CD8-positive, alpha-beta memory T cell (primary cell): Measurements from ENCODE around the gene BABAM1. TPM values are rescaled to one million over a fixed set of nuclear protein-coding genes. Genes with fewer than 3 reads are reported as not detected.

Source experiments
- CTCF ChIA-PET: fragments of 350-600 bp; sonication (Branson Sonifier 250); formaldehyde crosslinking; loops from one replicate; lab custom pipeline; 2021; ENCODE audit warnings: antibody characterized with exemption; lab: Charles Lee
- POLR2A ChIA-PET: fragments of 350-600 bp; sonication (Branson Sonifier 250); formaldehyde crosslinking; loops from one replicate; lab custom pipeline; 2021; ENCODE audit warnings: antibody characterized with exemption; lab: Charles Lee
- DNase-seq, 5 donors: peaks; one replicate each; pipeline versions ENCODE4 v3.0.0 to v3.0.0-alpha.2; 2020 to 2022; ENCODE audit warnings: mixed read lengths in 1 of 5
- H3K27ac ChIP-seq: one replicate; pipeline ENCODE4 v1.7.0; 2013; ENCODE audit warnings: low read depth, mild to moderate bottlenecking, low read length, moderate library complexity
- H3K27me3 ChIP-seq: 2 replicates; pipeline ENCODE4 v1.7.0; 2013; ENCODE audit warnings: low read length, mild to moderate bottlenecking; ENCODE audit not compliant: insufficient read depth, poor library complexity, severe bottlenecking
- H3K36me3 ChIP-seq: 2 replicates; pipeline ENCODE4 v1.7.0; 2013; ENCODE audit warnings: mild to moderate bottlenecking, low read length, moderate library complexity; ENCODE audit not compliant: insufficient read depth
- H3K4me1 ChIP-seq: 2 replicates; pipeline ENCODE4 v1.7.0; 2013; ENCODE audit warnings: mild to moderate bottlenecking, low read length, moderate library complexity; ENCODE audit not compliant: insufficient read depth
- H3K4me3 ChIP-seq: 2 replicates; pipeline ENCODE4 v1.7.0; 2013; ENCODE audit warnings: mild to moderate bottlenecking, low read length
- H3K9me3 ChIP-seq: 2 replicates; pipeline ENCODE4 v1.7.0; 2013; ENCODE audit warnings: mild to moderate bottlenecking, low read length
- H3K27ac Mint-ChIP-seq, 8 donors: one replicate each; pipeline ENCODE4 v1.8.0; 2020 to 2021; ENCODE audit warnings: mixed read lengths in 8 of 8, mild to moderate bottlenecking in 6 of 8, inconsistent platforms in 3 of 8, moderate library complexity in 3 of 8
- H3K27me3 Mint-ChIP-seq, 2 donors: one replicate each; pipeline ENCODE4 v1.8.0; 2020 to 2021; ENCODE audit warnings: mixed read lengths in 2 of 2, mild to moderate bottlenecking in 1 of 2, moderate library complexity in 1 of 2
- H3K36me3 Mint-ChIP-seq, 3 donors: one replicate each; pipeline ENCODE4 v1.8.0; 2020 to 2021; ENCODE audit warnings: mixed read lengths in 3 of 3, inconsistent platforms in 1 of 3, mild to moderate bottlenecking in 1 of 3
- H3K4me1 Mint-ChIP-seq, 3 donors: one replicate each; pipeline ENCODE4 v1.8.0; 2020 to 2021; ENCODE audit warnings: mixed read lengths in 3 of 3, inconsistent platforms in 1 of 3, mild to moderate bottlenecking in 1 of 3
- H3K4me3 Mint-ChIP-seq, 7 donors: one replicate each; pipeline ENCODE4 v1.8.0; 2020 to 2021; ENCODE audit warnings: mixed read lengths in 7 of 7, mild to moderate bottlenecking in 6 of 7, moderate library complexity in 4 of 7, inconsistent platforms in 2 of 7
- H3K9me3 Mint-ChIP-seq, 5 donors: one replicate each; pipeline ENCODE4 v1.8.0; 2020 to 2022; ENCODE audit warnings: mixed read lengths in 5 of 5, mild to moderate bottlenecking in 3 of 5, moderate library complexity in 2 of 5, inconsistent platforms in 1 of 5
- polyA plus RNA-seq: library from polyadenylated mRNA; unstranded; fragments of 300-500 nt; fragmentation: Illumina TruSeq; gene quantifications from one replicate; pipeline ENCODE4 v1.2.3, GENCODE V29; 2021
- total RNA-seq, 2 experiments: library from RNA; stranded (reverse); gene quantifications; one replicate each; pipeline ENCODE4 v1.2.3, GENCODE V29; 2021

Gene BABAM1
- total and polyA plus RNA-seq, 3 experiments from 2014 or later = 114 to 132 (median 124) TPM

GRCh38 chr19:17327654-17328516 is 60.6 kb downstream of the BABAM1 start:
- Histone ChIP-seq H3K27me3 (no peaks in the 10 kb centered on the region), H3K27ac (peak overlapping the region; percentile 65), H3K4me1 (peaks cover 9% of the 10 kb centered on the region), H3K9me3 (no peaks in the 10 kb centered on the region), H3K36me3 (no peaks in the 10 kb centered on the region), H3K4me3 (peak overlapping the region; percentile 61)
- POLR2A ChIA-PET = interaction anchor here (0.6 to 0.9 kb wide), 2 partner anchors 10 to 19 kb away, joined by 5 to 8 read pairs; partner anchors contain the start of gene DDA1
- Mint-ChIP-seq H3K27ac (peak overlapping the region in 6 of 8 donors; percentile 35 to 86 (median 70)), H3K27me3 (no peaks in the 10 kb centered on the region), H3K4me1 (peaks cover 4 to 23% (median 9%) of the 10 kb centered on the region in 3 donors), H3K36me3 (peaks cover 0 to 3% (median 1%) of the 10 kb centered on the region in 3 donors), H3K4me3 (peak overlapping the region; percentile 65 to 84 (median 77)), H3K9me3 (no peaks in the 10 kb centered on the region)
- DNase-seq = peak; percentile 48 to 73 (median 56)
- CTCF ChIA-PET = interaction anchor here (0.6 to 2.1 kb wide), 4 partner anchors 11 to 23 kb away, joined by 3 to 6 read pairs (median 4); partner anchors contain the start of genes DDA1 and MRPL34

Other genes with a start within 250 kb of the BABAM1 start
- gene CPAMD8, start 240.6 kb upstream of the BABAM1 start, total RNA-seq = under 1 TPM; 0.07 to 0.18 TPM
- gene CPAMD8, start 240.6 kb upstream of the BABAM1 start, polyA plus RNA-seq = 0.74 TPM
- 10 to 100 TPM; 33.4 to 36.4 TPM for gene HAUS8, start 192.0 kb upstream of the BABAM1 start, total RNA-seq
- 9.7 TPM for gene HAUS8, start 192.0 kb upstream of the BABAM1 start, polyA plus RNA-seq
- 100 to 1,000 TPM; 104 to 108 TPM for gene MYO9B, start 191.7 kb upstream of the BABAM1 start, total RNA-seq
- 24.9 TPM for gene MYO9B, start 191.7 kb upstream of the BABAM1 start, polyA plus RNA-seq
- 10 to 100 TPM; 31.9 to 35.4 TPM for gene USE1, start 52.1 kb upstream of the BABAM1 start, total RNA-seq
- gene USE1, start 52.1 kb upstream of the BABAM1 start, polyA plus RNA-seq = 33.6 TPM
- 10 to 100 TPM; 15.0 to 16.8 TPM for gene OCEL1, start 41.2 kb upstream of the BABAM1 start, total RNA-seq
- 35.5 TPM for gene OCEL1, start 41.2 kb upstream of the BABAM1 start, polyA plus RNA-seq
- 1 to 10 TPM; 7.4 to 7.8 TPM for gene NR2F6, start 21.5 kb upstream of the BABAM1 start, total RNA-seq
- gene NR2F6, start 21.5 kb upstream of the BABAM1 start, polyA plus RNA-seq = 0.94 TPM
- gene USHBP1, start 2.7 kb upstream of the BABAM1 start, total RNA-seq = under 1 TPM; 0.07 to 0.27 TPM
- not detected for gene USHBP1, start 2.7 kb upstream of the BABAM1 start, polyA plus RNA-seq
- 10 to 100 TPM; 15.2 to 16.2 TPM for gene ANKLE1, start 14.5 kb downstream of the BABAM1 start, total RNA-seq
- gene ANKLE1, start 14.5 kb downstream of the BABAM1 start, polyA plus RNA-seq = 0.47 TPM
- 1 to 10 TPM; 5.2 to 6.0 TPM for gene ABHD8, start 36.0 kb downstream of the BABAM1 start, total RNA-seq
- 8.3 TPM for gene ABHD8, start 36.0 kb downstream of the BABAM1 start, polyA plus RNA-seq
- gene MRPL34, start 38.4 kb downstream of the BABAM1 start, total RNA-seq = 100 to 1,000 TPM; 136 to 138 TPM
- 227 TPM for gene MRPL34, start 38.4 kb downstream of the BABAM1 start, polyA plus RNA-seq
- 10 to 100 TPM; 47.9 to 51.1 TPM for gene DDA1, start 42.1 kb downstream of the BABAM1 start, total RNA-seq
- 34.7 TPM for gene DDA1, start 42.1 kb downstream of the BABAM1 start, polyA plus RNA-seq
- 1 to 10 TPM; 4.1 to 5.1 TPM for gene ANO8, start 67.4 kb downstream of the BABAM1 start, total RNA-seq
- 0.43 TPM for gene ANO8, start 67.4 kb downstream of the BABAM1 start, polyA plus RNA-seq
- 10 to 100 TPM; 47.3 to 55.7 TPM for gene GTPBP3, start 70.1 kb downstream of the BABAM1 start, total RNA-seq
- gene GTPBP3, start 70.1 kb downstream of the BABAM1 start, polyA plus RNA-seq = 13.3 TPM
- gene PLVAP, start 109.9 kb downstream of the BABAM1 start, total RNA-seq = not detected
- gene PLVAP, start 109.9 kb downstream of the BABAM1 start, polyA plus RNA-seq = not detected
- 1 to 10 TPM; 1.1 to 1.5 TPM for gene CCDC194, start 126.8 kb downstream of the BABAM1 start, total RNA-seq
- not detected for gene CCDC194, start 126.8 kb downstream of the BABAM1 start, polyA plus RNA-seq
- 100 to 1,000 TPM; 116 to 124 TPM for gene BST2, start 138.2 kb downstream of the BABAM1 start, total RNA-seq
- gene BST2, start 138.2 kb downstream of the BABAM1 start, polyA plus RNA-seq = 192 TPM
- 10 to 100 TPM; 34.5 to 39.2 TPM for gene MVB12A, start 152.6 kb downstream of the BABAM1 start, total RNA-seq
- gene MVB12A, start 152.6 kb downstream of the BABAM1 start, polyA plus RNA-seq = 26.9 TPM
- not detected for gene TMEM221, start 181.2 kb downstream of the BABAM1 start, total RNA-seq
- not detected for gene TMEM221, start 181.2 kb downstream of the BABAM1 start, polyA plus RNA-seq
- not detected for gene NXNL1, start 193.5 kb downstream of the BABAM1 start, total RNA-seq
- gene NXNL1, start 193.5 kb downstream of the BABAM1 start, polyA plus RNA-seq = not detected
- 1 to 10 TPM; 2.0 to 3.7 TPM for gene SLC27A1, start 203.1 kb downstream of the BABAM1 start, total RNA-seq
- 6.6 TPM for gene SLC27A1, start 203.1 kb downstream of the BABAM1 start, polyA plus RNA-seq
- 10 to 100 TPM; 56.6 to 71.1 TPM for gene PGLS, start 244.2 kb downstream of the BABAM1 start, total RNA-seq
- gene PGLS, start 244.2 kb downstream of the BABAM1 start, polyA plus RNA-seq = 78.4 TPM